Fibroblast of villous mesenchyme (primary cell): ENCODE measurements around the gene BICRAL. TPM values are rescaled to one million over a fixed set of nuclear protein-coding genes. Genes with fewer than 3 reads are reported as not detected.
"Not testable (repeated sequence)": the region's sequence is repeated elsewhere in the genome, so short reads cannot be mapped to it uniquely, and the experiment has no call there.

Source experiments
- DNase-seq: peaks from one replicate; pipeline ENCODE4 v3.0.0-alpha.2; 2010; ENCODE audit warnings: low read depth
- H3K4me3 ChIP-seq: 2 replicates; pipeline ENCODE4 v1.5.1; 2011; ENCODE audit warnings: low read depth, mild to moderate bottlenecking, low read length
- CTCF ChIP-seq: IDR thresholded peaks from 2 replicates; pipeline ENCODE4 v1.5.1; 2012; ENCODE audit warnings: low read depth, mild to moderate bottlenecking, low read length; ENCODE audit not compliant: insufficient read depth
- total RNA-seq: library from RNA; depleted of rRNA; stranded (reverse); fragments of >200 nt; gene quantifications from 2 replicates; pipeline ENCODE4 v1.2.3, GENCODE V29; 2012

Gene BICRAL
- total RNA-seq, 1 donor, result 5.6 TPM

DNA sequence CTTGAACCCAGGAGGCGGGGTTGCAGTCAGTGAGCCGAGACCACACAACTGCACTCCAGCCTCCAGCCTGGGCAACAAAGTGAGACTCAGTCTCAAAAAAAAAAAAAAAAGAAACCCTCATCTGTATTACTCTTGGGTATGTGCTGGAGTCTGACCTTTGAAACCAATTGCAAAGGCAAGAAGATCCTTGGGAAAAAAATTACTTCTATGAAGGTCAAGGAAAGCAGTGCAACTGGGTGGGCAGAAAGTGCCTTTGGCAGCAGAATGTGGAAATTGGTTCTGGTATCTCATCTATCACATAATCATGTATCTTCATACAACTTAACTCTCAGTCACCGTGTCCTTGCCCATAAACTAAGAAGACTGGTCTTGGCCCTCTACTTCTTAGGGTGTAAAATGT, 89.9 kb downstream of the BICRAL start:
- no peak for TF ChIP-seq CTCF
- no peak for DNase-seq
- H3K4me3 ChIP-seq, result no peak overlapping the region

GRCh38 chr6:42873313-42873712, 91.5 kb downstream of the BICRAL start:
- DNase-seq, result no peak
- H3K4me3 ChIP-seq, result no peak overlapping the region
- no peak for TF ChIP-seq CTCF

DNA sequence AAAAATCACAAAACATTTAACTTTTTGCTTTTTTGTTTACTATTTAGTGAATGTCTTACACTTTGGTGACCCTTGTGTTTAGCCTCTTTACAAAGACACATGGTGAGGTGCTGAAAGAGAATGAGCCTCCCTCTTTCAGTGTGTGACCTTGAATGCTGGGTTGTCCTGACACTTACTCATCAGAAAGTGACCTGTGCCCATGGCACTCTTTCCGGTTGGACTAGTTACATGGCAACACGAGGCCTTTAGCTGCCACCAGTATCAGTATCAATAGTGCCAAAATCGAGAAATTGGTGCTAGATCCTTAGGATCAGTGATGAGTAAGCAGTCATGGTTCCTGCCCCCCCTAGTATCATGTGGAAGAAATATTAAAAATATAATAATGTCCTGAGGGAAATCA, 95.8 kb downstream of the BICRAL start:
- no peak overlapping the region for H3K4me3 ChIP-seq
- no peak for TF ChIP-seq CTCF
- DNase-seq, result no peak

DNA sequence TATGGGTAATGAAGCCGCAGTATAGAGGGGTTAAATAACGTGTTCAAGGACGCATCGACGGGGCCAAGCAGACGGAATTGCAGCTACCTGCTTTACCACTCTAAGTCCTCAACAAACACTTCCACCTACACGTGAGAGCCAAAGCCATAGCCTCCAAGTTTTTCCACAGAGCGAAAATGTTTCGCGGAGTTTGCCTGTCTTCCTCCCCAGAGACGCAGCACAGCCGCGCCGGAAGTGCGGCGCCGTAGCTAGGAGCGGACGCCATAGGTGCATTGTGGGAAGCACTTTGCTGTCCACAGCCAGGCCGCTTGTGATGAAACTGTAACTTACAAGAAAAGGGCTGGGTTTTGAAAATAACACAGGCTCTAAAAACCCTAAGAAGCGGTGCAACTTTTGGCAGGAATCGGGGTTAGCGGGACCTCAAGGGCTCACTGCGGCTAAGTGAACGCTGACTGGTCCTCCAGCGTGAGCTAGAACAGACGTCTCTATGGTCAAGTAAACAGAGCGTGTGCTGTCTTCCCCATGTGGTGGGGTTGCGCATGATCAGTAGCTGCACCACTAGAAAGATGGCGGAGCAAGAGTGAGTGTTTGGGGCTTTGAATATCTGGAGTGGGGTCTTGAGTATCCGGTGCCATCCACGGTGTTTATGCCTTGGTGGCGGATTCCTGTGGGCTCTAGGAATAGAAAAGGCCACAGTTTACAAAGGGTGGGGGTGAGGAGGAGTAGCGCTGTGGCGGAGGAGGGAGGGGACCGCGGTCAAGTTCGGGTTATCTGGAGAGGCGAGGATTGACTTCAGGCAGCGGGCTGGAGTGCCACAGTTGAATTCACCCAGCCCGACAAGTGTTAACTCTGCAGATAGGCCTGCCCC, 97.8 kb downstream of the BICRAL start, which contains the start of gene RPL7L1:
TSS of gene RPL7L1 (plus strand) at position 245 of the 868 bp plus-strand sequence. CDS start at position 540, 295 bp downstream.
- H3K4me3 ChIP-seq, result peak within 1 kb of the TSS; percentile 85
- DNase-seq, result peak; percentile 90
- no peak for TF ChIP-seq CTCF

GRCh38 chr6:42880240-42880817, 98.5 kb downstream of the BICRAL start:
- not testable (repeated sequence) for DNase-seq
- peak overlapping the region; percentile 85 for H3K4me3 ChIP-seq

- DNase-seq, result not testable (repeated sequence)
- H3K4me3 ChIP-seq, result peak overlapping the region; percentile 85
These were observed 99.0 kb downstream of the BICRAL start for GRCh38 chr6:42880871-42881270.

DNA sequence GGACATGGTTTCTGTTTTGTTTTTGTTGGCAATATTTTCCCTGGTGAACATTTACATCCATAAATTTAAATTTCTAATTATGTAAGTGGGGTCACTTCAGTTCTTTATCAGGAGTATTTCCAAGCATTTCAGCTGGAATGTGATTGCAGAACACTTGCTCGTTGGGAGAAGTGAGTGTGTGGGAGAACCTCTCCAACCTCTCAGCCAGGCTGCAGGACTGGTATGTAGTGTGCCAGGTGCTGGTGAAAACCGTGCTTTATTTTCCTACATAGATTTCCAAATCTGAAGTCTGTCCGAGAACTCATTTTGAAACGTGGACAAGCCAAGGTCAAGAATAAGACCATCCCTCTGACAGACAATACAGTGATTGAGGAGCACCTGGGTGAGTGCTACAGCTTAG, 103.8 kb downstream of the BICRAL start:
- H3K4me3 ChIP-seq, result no peak overlapping the region
- DNase-seq, result no peak
- TF ChIP-seq CTCF, result no peak

- DNase-seq, result not testable (repeated sequence)
These were observed 106.3 kb downstream of the BICRAL start for GRCh38 chr6:42888201-42888600.

More at GRCh38 chr6:42888201-42888600, 106.3 kb downstream of the BICRAL start:
- not testable (repeated sequence) for H3K4me3 ChIP-seq
